ENCODE results near the gene SCN2B.

The SCN2B gene

GRCh38 chr11:118112711-118113430, 63.6 kb downstream of the SCN2B start:
- peak in 1 of 10 donors; percentile 50 for DNase-seq

More at GRCh38 chr11:118112711-118113430, 63.6 kb downstream of the SCN2B start:
- intact Hi-C loops (cut with DNase I): no loop called here

Measured in posterior cingulate gyrus (tissue), 11 donors.